PC-9 (cell line): Measurements from ENCODE around the gene CD276. TPM values are rescaled to one million over a fixed set of nuclear protein-coding genes. Genes with fewer than 3 reads are reported as not detected.

Source experiments
- BruUV-seq: library from RNA; stranded (reverse); fragments of 400-500 nt; replicated peaks from 2 replicates; lab custom pipeline; 2021; lab: Mats Ljungman, UMichigan
- CTCF ChIA-PET: fragments of 300-600 bp; sonication (Branson Sonifier 250); formaldehyde crosslinking; loops from one replicate; lab custom pipeline; 2022; ENCODE audit warnings: antibody characterized with exemption; lab: Charles Lee
- POLR2A ChIA-PET: fragments of 300-600 bp; sonication (Branson Sonifier 250); formaldehyde crosslinking; loops from one replicate; lab custom pipeline; 2022; ENCODE audit warnings: antibody characterized with exemption; ENCODE audit not compliant: unreplicated experiment; lab: Charles Lee
- DNase-seq, 2 experiments: peaks; one replicate each; pipeline versions ENCODE4 v3.0.0 to v3.0.0-alpha.2; 2015 to 2022; ENCODE audit warnings: mixed read lengths in 1 of 2
- H2AFZ ChIP-seq: fragments of 200-600 bp; sonication (generic); 2 replicates; pipeline ENCODE4 v1.8.1; 2017; ENCODE audit warnings: antibody characterized with exemption
- H3F3A ChIP-seq: fragments of 200-600 bp; sonication (generic); 2 replicates; pipeline ENCODE4 v1.8.1; 2017; ENCODE audit warnings: antibody characterized with exemption, mild to moderate bottlenecking, low read depth; ENCODE audit not compliant: insufficient read depth
- H3K27ac ChIP-seq: fragments of 200-600 bp; sonication (generic); 2 replicates; pipeline ENCODE4 v1.6.1; 2016; ENCODE audit warnings: mixed run types
- H3K27me3 ChIP-seq: fragments of 200-600 bp; sonication (generic); 2 replicates; pipeline ENCODE4 v1.6.1; 2016; ENCODE audit warnings: low read depth, mixed run types; ENCODE audit not compliant: insufficient read depth
- H3K36me3 ChIP-seq: fragments of 200-600 bp; sonication (generic); 2 replicates; pipeline ENCODE4 v1.6.1; 2016; ENCODE audit warnings: low read depth, mixed run types
- H3K4me1 ChIP-seq: fragments of 200-600 bp; sonication (generic); replicated peaks from 2 replicates; pipeline ENCODE4 v1.6.1; 2016; ENCODE audit warnings: mixed run types; ENCODE audit not compliant: insufficient read depth
- H3K4me2 ChIP-seq: fragments of 200-600 bp; sonication (generic); 2 replicates; pipeline ENCODE4 v1.6.1; 2017; ENCODE audit warnings: mixed run types
- H3K4me3 ChIP-seq: fragments of 200-600 bp; sonication (generic); 2 replicates; pipeline ENCODE4 v1.6.1; 2016; ENCODE audit warnings: mixed run types
- H3K79me2 ChIP-seq: fragments of 200-600 bp; sonication (generic); 2 replicates; pipeline ENCODE4 v1.6.1; 2017; ENCODE audit warnings: low read depth, mixed run types
- H3K9me2 ChIP-seq: fragments of 200-600 bp; sonication (generic); 2 replicates; pipeline ENCODE4 v1.8.1; 2017; ENCODE audit warnings: mild to moderate bottlenecking; ENCODE audit not compliant: insufficient read depth
- H3K9me3 ChIP-seq: fragments of 200-600 bp; sonication (generic); 2 replicates; pipeline ENCODE4 v1.8.1; 2016; ENCODE audit warnings: low read depth; ENCODE audit not compliant: insufficient read depth
- H4K20me1 ChIP-seq: fragments of 200-600 bp; sonication (generic); 2 replicates; pipeline ENCODE4 v1.8.1; 2017; ENCODE audit not compliant: insufficient read depth
- EZH2 ChIP-seq: fragments of 200-600 bp; sonication (generic); IDR thresholded peaks from 2 replicates; pipeline ENCODE4 v1.8.0; 2017; ENCODE audit warnings: antibody characterized with exemption, low read depth
- intact Hi-C: fragments of 100-400 bp; cut with micrococcal nuclease; formaldehyde crosslinking; loops from one replicate; pipeline ENCODE4 v1.10.0; 2022; ENCODE audit not compliant: unreplicated experiment
- total RNA-seq: library from RNA; stranded (reverse); gene quantifications from 2 replicates; pipeline ENCODE4 v1.2.3, GENCODE V29; 2021
- TF ChIP-seq, protein P1 (sequence below): fragments of 200-600 bp; sonication (generic); conservative IDR thresholded peaks from 2 replicates; pipeline ENCODE4 v1.6.1; 2017; ENCODE audit warnings: mixed run types, antibody characterized with exemption, mild to moderate bottlenecking, moderate library complexity

Gene CD276
- total RNA-seq, 1 experiment from 2014 or later: 82.6 TPM

DNA sequence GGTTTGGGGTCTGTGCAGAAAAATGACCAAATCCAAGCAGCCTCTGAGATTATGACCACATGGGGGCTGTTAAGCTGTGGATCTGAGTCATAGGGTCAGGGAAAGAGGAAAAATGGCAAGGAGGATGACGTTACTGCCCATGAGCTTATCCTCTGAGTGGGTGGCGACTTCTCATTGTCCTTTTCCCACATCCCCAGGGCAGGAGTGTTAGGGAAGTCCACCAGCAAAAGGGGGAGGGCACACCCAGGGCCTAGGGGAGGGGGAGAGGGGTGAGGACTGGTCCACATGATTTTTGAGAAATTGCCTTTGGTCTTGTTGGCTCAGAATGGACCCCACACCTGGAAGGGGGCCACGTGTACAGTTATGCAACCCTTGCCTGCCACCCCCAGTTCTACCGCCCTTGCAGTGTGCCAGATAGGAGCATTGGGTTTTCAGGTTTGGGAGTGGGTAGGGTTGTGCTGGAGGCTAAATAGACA, 2.6 kb downstream of the CD276 start:
- Histone ChIP-seq H3K4me3 (no peak overlapping the region), H3K4me2 (peak overlapping the region; percentile 88; the same call in 1 of the 2 replicates), H3K9me3 (no peaks in the 10 kb centered on the region), H4K20me1 (peaks cover 18% of the 10 kb centered on the region), H3K79me2 (peaks cover 64% of the 10 kb centered on the region), H3K27me3 (no peaks in the 10 kb centered on the region), H2AFZ (no peak overlapping the region), H3K27ac (no peak overlapping the region), H3K9me2 (no peaks in the 10 kb centered on the region), H3K4me1 (peaks cover 43% of the 10 kb centered on the region), H3K36me3 (no peaks in the 10 kb centered on the region), H3F3A (peaks cover 16% of the 10 kb centered on the region; the same call in 1 of the 2 replicates)
- CTCF ChIA-PET: interaction anchor here (0.6 to 1.5 kb wide), 3 partner anchors 50 to 123 kb away, joined by 3 to 8 read pairs (median 4); no protein-coding TSS in a partner anchor
- POLR2A ChIA-PET: interaction anchor here (0.8 kb wide), 1 partner anchor 14 kb away, joined by 8 read pairs; no protein-coding TSS in a partner anchor
- BruUV-seq: no TSS peak
- no peak for TF ChIP-seq EZH2
- TF ChIP-seq, protein P1, sequence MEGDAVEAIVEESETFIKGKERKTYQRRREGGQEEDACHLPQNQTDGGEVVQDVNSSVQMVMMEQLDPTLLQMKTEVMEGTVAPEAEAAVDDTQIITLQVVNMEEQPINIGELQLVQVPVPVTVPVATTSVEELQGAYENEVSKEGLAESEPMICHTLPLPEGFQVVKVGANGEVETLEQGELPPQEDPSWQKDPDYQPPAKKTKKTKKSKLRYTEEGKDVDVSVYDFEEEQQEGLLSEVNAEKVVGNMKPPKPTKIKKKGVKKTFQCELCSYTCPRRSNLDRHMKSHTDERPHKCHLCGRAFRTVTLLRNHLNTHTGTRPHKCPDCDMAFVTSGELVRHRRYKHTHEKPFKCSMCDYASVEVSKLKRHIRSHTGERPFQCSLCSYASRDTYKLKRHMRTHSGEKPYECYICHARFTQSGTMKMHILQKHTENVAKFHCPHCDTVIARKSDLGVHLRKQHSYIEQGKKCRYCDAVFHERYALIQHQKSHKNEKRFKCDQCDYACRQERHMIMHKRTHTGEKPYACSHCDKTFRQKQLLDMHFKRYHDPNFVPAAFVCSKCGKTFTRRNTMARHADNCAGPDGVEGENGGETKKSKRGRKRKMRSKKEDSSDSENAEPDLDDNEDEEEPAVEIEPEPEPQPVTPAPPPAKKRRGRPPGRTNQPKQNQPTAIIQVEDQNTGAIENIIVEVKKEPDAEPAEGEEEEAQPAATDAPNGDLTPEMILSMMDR: no peak
- intact Hi-C loops: no loop called here
- no peak for DNase-seq

DNA sequence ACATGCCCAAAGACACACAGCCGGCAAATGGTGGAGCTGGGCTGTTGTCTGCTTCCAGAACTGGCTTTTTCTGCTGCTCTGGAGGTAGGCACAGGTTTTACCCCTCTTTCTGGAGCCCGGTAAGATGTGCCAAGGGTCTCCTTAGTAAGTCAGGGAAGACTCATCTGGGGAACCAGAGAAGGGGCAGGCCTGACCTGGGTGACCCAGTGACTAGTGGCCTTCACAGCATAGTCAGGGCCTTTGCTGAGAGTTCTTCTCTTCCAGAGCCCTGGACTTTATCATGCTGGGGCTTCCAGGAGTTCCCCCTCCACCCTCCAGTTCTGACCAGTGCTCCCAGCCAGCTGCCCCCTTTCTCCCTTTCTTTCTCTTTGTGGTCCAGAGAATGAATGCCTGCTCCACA, 3.2 kb downstream of the CD276 start:
- intact Hi-C loops: no loop called here
- TF ChIP-seq, protein P1: no peak
- no peak for TF ChIP-seq EZH2
- peaks cover 64% of the 10 kb centered on the region for H3K79me2 ChIP-seq
- ChIA-PET POLR2A (interaction anchor here (0.8 kb wide), 1 partner anchor 15 kb away, joined by 8 read pairs; no protein-coding TSS in a partner anchor), CTCF (interaction anchor here (1.2 kb wide), 1 partner anchor 53 kb away, joined by 3 read pairs; no protein-coding TSS in a partner anchor)
- no peaks in the 10 kb centered on the region for H3K9me2 ChIP-seq
- H3K4me2 ChIP-seq: 0 out of 2 replicates have a peak overlapping the region, but pooled peaks have one; percentile 88
- peaks cover 43% of the 10 kb centered on the region for H3K4me1 ChIP-seq
- BruUV-seq: no TSS peak
- H3F3A ChIP-seq: peaks cover 16% of the 10 kb centered on the region; the same call in 1 of the 2 replicates
- no peaks in the 10 kb centered on the region for H3K27me3 ChIP-seq
- H3K9me3 ChIP-seq: no peaks in the 10 kb centered on the region
- H3K27ac ChIP-seq: no peak overlapping the region
- H3K4me3 ChIP-seq: no peak overlapping the region
- peaks cover 18% of the 10 kb centered on the region for H4K20me1 ChIP-seq
- no peak for DNase-seq
- H2AFZ ChIP-seq: no peak overlapping the region
- H3K36me3 ChIP-seq: no peaks in the 10 kb centered on the region

DNA sequence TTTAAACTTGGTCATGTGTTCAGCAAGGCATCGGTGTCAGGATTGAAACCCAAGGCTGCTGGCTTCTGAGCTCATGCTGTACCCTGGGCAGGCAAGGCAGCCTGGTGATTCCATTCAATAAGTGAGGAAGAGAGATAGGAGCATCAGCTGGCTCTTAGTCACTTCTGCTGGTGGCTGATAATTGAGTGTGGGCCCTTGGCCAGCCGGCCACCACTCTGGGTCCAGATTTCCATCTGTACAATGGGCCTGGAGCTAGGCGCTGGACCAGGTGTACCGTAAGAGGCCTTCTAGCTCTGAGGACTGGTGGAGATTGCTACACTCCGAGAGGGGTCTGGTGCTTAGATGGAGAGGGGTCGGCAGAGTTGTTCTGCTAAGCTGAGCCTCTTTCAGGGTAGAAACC, 4.3 kb downstream of the CD276 start:
- H3K9me2 ChIP-seq: no peaks in the 10 kb centered on the region
- no peaks in the 10 kb centered on the region for H3K36me3 ChIP-seq
- no TSS peak for BruUV-seq
- peaks cover 23% of the 10 kb centered on the region for H4K20me1 ChIP-seq
- TF ChIP-seq EZH2: no peak
- TF ChIP-seq, protein P1: no peak
- ChIA-PET POLR2A (no interaction called here), CTCF (interaction anchor here (0.6 kb wide), 1 partner anchor 20 kb away, joined by 3 read pairs; no protein-coding TSS in a partner anchor)
- no peaks in the 10 kb centered on the region for H3K27me3 ChIP-seq
- H3K9me3 ChIP-seq: no peaks in the 10 kb centered on the region
- intact Hi-C loops: no loop called here
- H2AFZ ChIP-seq: no peak overlapping the region
- H3F3A ChIP-seq: peaks cover 5% of the 10 kb centered on the region; the same call in 1 of the 2 replicates
- no peak overlapping the region for H3K27ac ChIP-seq
- H3K4me2 ChIP-seq: 0 out of 2 replicates have a peak overlapping the region, but pooled peaks have one; percentile 36
- peaks cover 64% of the 10 kb centered on the region for H3K79me2 ChIP-seq
- DNase-seq: no peak
- no peak overlapping the region for H3K4me3 ChIP-seq
- H3K4me1 ChIP-seq: peaks cover 39% of the 10 kb centered on the region
